GM13977 (cell line): ENCODE data around the gene MDK.
A peak's percentile ranks its signal among the peaks of the same experiment; 100 is the strongest.

Experiments used
- DNase-seq: peaks from one replicate; pipeline ENCODE4 v3.0.0; 2012; ENCODE audit warnings: low spot score
- CTCF ChIP-seq: IDR thresholded peaks from 2 replicates; pipeline ENCODE4 v1.5.1; 2012; ENCODE audit warnings: mild to moderate bottlenecking, control low read depth; ENCODE audit not compliant: insufficient read depth; ENCODE audit errors: extremely low read depth, missing control alignments
- in situ Hi-C: fragments of 300-500 bp; cut with MboI; formaldehyde crosslinking; loops from one replicate; pipeline ENCODE4 v1.12.0; 2022; ENCODE audit warnings: low sequenced_read_pairs, low pct_unique_long_range_greater_than_20kb, mixed read lengths, inconsistent platforms; ENCODE audit not compliant: unreplicated experiment

Gene MDK

GRCh38 chr11:46387919-46388618 lies 6.6 kb downstream of the MDK start:
- DNase-seq = no peak
- in situ Hi-C loops = no loop called here
- TF ChIP-seq CTCF = no peak

- peak; percentile 9 for TF ChIP-seq CTCF
- DNase-seq = peak; percentile 47
- in situ Hi-C loops = no loop called here
Observed at GRCh38 chr11:46388619-46389449, 7.4 kb downstream of the MDK start.

GRCh38 chr11:46389450-46390330 lies 8.2 kb downstream of the MDK start:
- in situ Hi-C loops = loop anchor here (10.0 kb wide), 1 partner anchor 145 kb away; no protein-coding TSS in a partner anchor
- DNase-seq = peak; percentile 94
- peak; percentile 96 for TF ChIP-seq CTCF

- in situ Hi-C loops = loop anchor here (10.0 kb wide), 1 partner anchor 144 kb away; no protein-coding TSS in a partner anchor
- DNase-seq = peak; percentile 67
- TF ChIP-seq CTCF = no peak
Observed at GRCh38 chr11:46390331-46391171, 9.1 kb downstream of the MDK start.

GRCh38 chr11:46391186-46391577 lies 9.7 kb downstream of the MDK start:
- peak; percentile 60 for DNase-seq
- TF ChIP-seq CTCF = no peak
- in situ Hi-C loops = loop anchor here (10.0 kb wide), 1 partner anchor 144 kb away; no protein-coding TSS in a partner anchor
